ENCODE measurements around the gene RCAN1. TPM values are rescaled to one million over a fixed set of nuclear protein-coding genes. Genes with fewer than 3 reads are reported as not detected.

RCAN1 gene
- polyA plus RNA-seq, 1 donor (not counting 4 experiments of a cell fraction or from before 2014, with no cell fraction given): 21.3 TPM

DNA sequence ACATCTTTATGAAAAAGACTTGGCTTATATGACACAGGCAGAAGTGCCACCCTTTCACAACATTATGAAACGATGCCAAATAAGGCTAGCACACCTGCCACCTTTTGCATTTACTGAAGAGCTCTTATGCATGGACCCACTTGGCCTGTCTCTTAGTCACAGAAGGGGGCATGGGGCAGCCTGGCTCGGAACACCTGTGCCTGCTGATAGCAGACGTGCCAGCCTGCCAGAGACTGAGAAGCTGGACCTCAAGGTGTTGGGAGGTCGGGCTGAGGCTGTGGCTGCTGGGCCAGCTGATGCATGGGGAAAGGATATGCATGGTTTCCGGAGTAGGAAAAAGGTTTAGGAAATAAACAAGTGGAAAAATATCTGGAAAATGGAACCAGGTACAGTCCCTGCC is 21.5 kb downstream of the RCAN1 start:
- Histone ChIP-seq H3K9me1 (ENCODE audit: control insufficient read depth, extremely low read depth, insufficient read depth, low read length) (no peaks in the 10 kb centered on the region), H3K27me3 (ENCODE audit: control insufficient read depth, extremely low read depth, insufficient read depth, low read length) (no peaks in the 10 kb centered on the region), H3K9me3 (ENCODE audit: control insufficient read depth, low read depth, low read length) (no peaks in the 10 kb centered on the region), H2AFZ (ENCODE audit: control insufficient read depth, low read length) (no peak overlapping the region), H3K4me1 (ENCODE audit: control insufficient read depth, extremely low read depth, insufficient read depth, low read length) (peaks cover 5% of the 10 kb centered on the region), H3K36me3 (ENCODE audit: control insufficient read depth in 2 of 2, extremely low read depth in 1 of 2, insufficient read depth in 2 of 2, low read length in 2 of 2) (no peaks in the 10 kb centered on the region), H3K79me2 (ENCODE audit: control insufficient read depth, insufficient read depth, low read length) (no peaks in the 10 kb centered on the region), H3K4me2 (ENCODE audit: control insufficient read depth, extremely low read depth, insufficient read depth, low read depth, low read length) (no peak overlapping the region), H3K9ac (ENCODE audit: control insufficient read depth, extremely low read depth, insufficient read depth, low read length) (no peak overlapping the region), H3K27ac (ENCODE audit: control insufficient read depth, insufficient read depth, low read length) (no peak overlapping the region), H3K4me3 (ENCODE audit: control insufficient read depth in 2 of 3, extremely low read depth in 1 of 3, insufficient read depth in 2 of 3, low read depth in 1 of 3, low read length in 3 of 3) (no peak overlapping the region), H4K20me1 (ENCODE audit: control insufficient read depth, extremely low read depth, insufficient read depth, low read length) (no peaks in the 10 kb centered on the region)
- dilution Hi-C loops (cut with MboI; ENCODE audit: extremely low pct_ligation_motif_present, low sequenced_read_pairs): no loop called here
- FAIRE-seq: no peak
- no peak for DNase-seq (ENCODE audit: low read depth, low spot score)
- TF ChIP-seq EZH2 (IDR thresholded peaks at IDR 0.05; ENCODE audit: low read length): no peak
- TF ChIP-seq, protein P1, sequence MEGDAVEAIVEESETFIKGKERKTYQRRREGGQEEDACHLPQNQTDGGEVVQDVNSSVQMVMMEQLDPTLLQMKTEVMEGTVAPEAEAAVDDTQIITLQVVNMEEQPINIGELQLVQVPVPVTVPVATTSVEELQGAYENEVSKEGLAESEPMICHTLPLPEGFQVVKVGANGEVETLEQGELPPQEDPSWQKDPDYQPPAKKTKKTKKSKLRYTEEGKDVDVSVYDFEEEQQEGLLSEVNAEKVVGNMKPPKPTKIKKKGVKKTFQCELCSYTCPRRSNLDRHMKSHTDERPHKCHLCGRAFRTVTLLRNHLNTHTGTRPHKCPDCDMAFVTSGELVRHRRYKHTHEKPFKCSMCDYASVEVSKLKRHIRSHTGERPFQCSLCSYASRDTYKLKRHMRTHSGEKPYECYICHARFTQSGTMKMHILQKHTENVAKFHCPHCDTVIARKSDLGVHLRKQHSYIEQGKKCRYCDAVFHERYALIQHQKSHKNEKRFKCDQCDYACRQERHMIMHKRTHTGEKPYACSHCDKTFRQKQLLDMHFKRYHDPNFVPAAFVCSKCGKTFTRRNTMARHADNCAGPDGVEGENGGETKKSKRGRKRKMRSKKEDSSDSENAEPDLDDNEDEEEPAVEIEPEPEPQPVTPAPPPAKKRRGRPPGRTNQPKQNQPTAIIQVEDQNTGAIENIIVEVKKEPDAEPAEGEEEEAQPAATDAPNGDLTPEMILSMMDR (optimal IDR thresholded peaks at IDR 0.05 in 1 of 3, IDR thresholded peaks at IDR 0.05 in 1 of 3, conservative IDR thresholded peaks at IDR 0.05 in 1 of 3; ENCODE audit: extremely low read depth in 1 of 3, insufficient read depth in 2 of 3, low read length in 3 of 3): no peak

DNA sequence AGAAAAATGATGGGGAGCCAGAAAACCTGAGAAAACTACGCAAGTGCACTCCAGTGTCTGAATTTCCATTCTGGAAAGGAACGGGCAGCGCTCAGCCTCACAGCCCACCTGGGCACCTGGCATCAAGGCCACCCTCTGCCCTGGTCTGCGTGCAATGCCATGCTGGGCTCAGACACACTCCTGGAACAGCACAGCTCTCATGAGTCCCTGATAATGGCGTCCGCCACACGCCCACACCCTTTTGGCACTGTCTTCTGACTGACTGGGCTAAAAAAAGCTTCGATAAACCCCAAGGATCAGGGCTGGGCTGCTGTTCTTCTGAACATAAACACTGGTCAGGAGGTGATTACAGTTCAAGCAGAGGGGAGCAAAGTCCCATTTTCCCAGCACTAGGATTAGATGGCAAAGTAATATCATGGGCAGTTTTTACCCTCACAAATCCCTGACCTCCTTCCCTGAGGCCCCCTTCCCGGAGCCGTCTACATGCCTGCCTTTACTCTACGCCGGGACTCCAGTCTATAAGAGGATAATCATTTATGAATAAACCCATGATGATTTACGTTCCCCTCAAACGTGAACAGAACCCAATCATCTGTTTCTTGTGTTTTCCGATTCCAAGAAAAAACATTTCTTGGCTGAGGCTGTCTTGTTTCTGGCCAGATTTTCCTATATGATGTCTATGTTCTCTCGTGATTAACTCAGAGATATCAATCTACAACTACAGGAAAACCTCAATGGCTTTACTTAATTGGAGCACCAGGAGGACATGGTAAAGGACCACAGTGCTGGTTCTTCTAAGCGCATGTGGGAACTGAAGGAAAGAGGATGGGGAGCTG is 22.6 kb downstream of the RCAN1 start:
- H3K4me3 ChIP-seq (ENCODE audit: control insufficient read depth in 2 of 3, extremely low read depth in 1 of 3, insufficient read depth in 2 of 3, low read depth in 1 of 3, low read length in 3 of 3): no peak overlapping the region
- no peaks in the 10 kb centered on the region for H3K79me2 ChIP-seq (ENCODE audit: control insufficient read depth, insufficient read depth, low read length)
- FAIRE-seq (no peak), DNase-seq (ENCODE audit: low read depth, low spot score) (no peak)
- H3K9me1 ChIP-seq (ENCODE audit: control insufficient read depth, extremely low read depth, insufficient read depth, low read length): no peaks in the 10 kb centered on the region
- H3K27ac ChIP-seq (ENCODE audit: control insufficient read depth, insufficient read depth, low read length): no peak overlapping the region
- no peaks in the 10 kb centered on the region for H3K36me3 ChIP-seq (ENCODE audit: control insufficient read depth in 2 of 2, extremely low read depth in 1 of 2, insufficient read depth in 2 of 2, low read length in 2 of 2)
- no peaks in the 10 kb centered on the region for H3K9me3 ChIP-seq (ENCODE audit: control insufficient read depth, low read depth, low read length)
- H3K4me1 ChIP-seq (ENCODE audit: control insufficient read depth, extremely low read depth, insufficient read depth, low read length): no peaks in the 10 kb centered on the region
- H3K4me2 ChIP-seq (ENCODE audit: control insufficient read depth, extremely low read depth, insufficient read depth, low read depth, low read length): peak overlapping the region; percentile 29
- H4K20me1 ChIP-seq (ENCODE audit: control insufficient read depth, extremely low read depth, insufficient read depth, low read length): no peaks in the 10 kb centered on the region
- TF ChIP-seq EZH2 (IDR thresholded peaks at IDR 0.05; ENCODE audit: low read length): no peak
- TF ChIP-seq, protein P1 (optimal IDR thresholded peaks at IDR 0.05 in 1 of 3, IDR thresholded peaks at IDR 0.05 in 1 of 3, conservative IDR thresholded peaks at IDR 0.05 in 1 of 3; ENCODE audit: extremely low read depth in 1 of 3, insufficient read depth in 2 of 3, low read length in 3 of 3): no peak
- no peak overlapping the region for H3K9ac ChIP-seq (ENCODE audit: control insufficient read depth, extremely low read depth, insufficient read depth, low read length)
- H2AFZ ChIP-seq (ENCODE audit: control insufficient read depth, low read length): peak overlapping the region; percentile 15
- H3K27me3 ChIP-seq (ENCODE audit: control insufficient read depth, extremely low read depth, insufficient read depth, low read length): no peaks in the 10 kb centered on the region
- dilution Hi-C loops (cut with MboI; ENCODE audit: extremely low pct_ligation_motif_present, low sequenced_read_pairs): no loop called here
